ENCODE data around the gene RBKS. TPM values are rescaled to one million over a fixed set of nuclear protein-coding genes. Genes with fewer than 3 reads are reported as not detected.
"Not testable (repeated sequence)": the region's sequence is repeated elsewhere in the genome, so short reads cannot be mapped to it uniquely, and the experiment has no call there.

The RBKS gene
- total RNA-seq, 1 donor from 2014 or later = 2.0 TPM

- DNase-seq (ENCODE audit: low spot score) = no peak
- Mint-ChIP-seq H3K27me3 (ENCODE audit: unreplicated experiment) (peaks cover 2% of the 10 kb centered on the region), H3K4me3 (ENCODE audit: unreplicated experiment) (no peak overlapping the region), H3K4me1 (ENCODE audit: unreplicated experiment) (peaks cover 16% of the 10 kb centered on the region), H3K9me3 (ENCODE audit: unreplicated experiment) (no peaks in the 10 kb centered on the region), H3K36me3 (ENCODE audit: low read depth, unreplicated experiment) (no peaks in the 10 kb centered on the region), H3K27ac (ENCODE audit: unreplicated experiment) (no peak overlapping the region)
- TF ChIP-seq, protein P1, sequence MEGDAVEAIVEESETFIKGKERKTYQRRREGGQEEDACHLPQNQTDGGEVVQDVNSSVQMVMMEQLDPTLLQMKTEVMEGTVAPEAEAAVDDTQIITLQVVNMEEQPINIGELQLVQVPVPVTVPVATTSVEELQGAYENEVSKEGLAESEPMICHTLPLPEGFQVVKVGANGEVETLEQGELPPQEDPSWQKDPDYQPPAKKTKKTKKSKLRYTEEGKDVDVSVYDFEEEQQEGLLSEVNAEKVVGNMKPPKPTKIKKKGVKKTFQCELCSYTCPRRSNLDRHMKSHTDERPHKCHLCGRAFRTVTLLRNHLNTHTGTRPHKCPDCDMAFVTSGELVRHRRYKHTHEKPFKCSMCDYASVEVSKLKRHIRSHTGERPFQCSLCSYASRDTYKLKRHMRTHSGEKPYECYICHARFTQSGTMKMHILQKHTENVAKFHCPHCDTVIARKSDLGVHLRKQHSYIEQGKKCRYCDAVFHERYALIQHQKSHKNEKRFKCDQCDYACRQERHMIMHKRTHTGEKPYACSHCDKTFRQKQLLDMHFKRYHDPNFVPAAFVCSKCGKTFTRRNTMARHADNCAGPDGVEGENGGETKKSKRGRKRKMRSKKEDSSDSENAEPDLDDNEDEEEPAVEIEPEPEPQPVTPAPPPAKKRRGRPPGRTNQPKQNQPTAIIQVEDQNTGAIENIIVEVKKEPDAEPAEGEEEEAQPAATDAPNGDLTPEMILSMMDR (IDR thresholded peaks at IDR 0.05; ENCODE audit: unreplicated experiment) = no peak
Observed at GRCh38 chr2:27886322-27886721, 3.9 kb downstream of the RBKS start.

- peaks cover 2% of the 10 kb centered on the region for H3K27me3 Mint-ChIP-seq (ENCODE audit: unreplicated experiment)
- no peaks in the 10 kb centered on the region for H3K36me3 Mint-ChIP-seq (ENCODE audit: low read depth, unreplicated experiment)
- no peak overlapping the region for H3K27ac Mint-ChIP-seq (ENCODE audit: unreplicated experiment)
- H3K4me1 Mint-ChIP-seq (ENCODE audit: unreplicated experiment) = peaks cover 10% of the 10 kb centered on the region
- TF ChIP-seq, protein P1 (IDR thresholded peaks at IDR 0.05; ENCODE audit: unreplicated experiment) = no peak
- DNase-seq (ENCODE audit: low spot score) = no peak
- H3K4me3 Mint-ChIP-seq (ENCODE audit: unreplicated experiment) = no peak overlapping the region
- no peaks in the 10 kb centered on the region for H3K9me3 Mint-ChIP-seq (ENCODE audit: unreplicated experiment)
Observed at GRCh38 chr2:27885661-27886060, 4.5 kb downstream of the RBKS start.

GRCh38 chr2:27885234-27885633 is 5.0 kb downstream of the RBKS start:
- Mint-ChIP-seq H3K4me3 (ENCODE audit: unreplicated experiment) (no peak overlapping the region), H3K27me3 (ENCODE audit: unreplicated experiment) (peaks cover 2% of the 10 kb centered on the region), H3K36me3 (ENCODE audit: low read depth, unreplicated experiment) (no peaks in the 10 kb centered on the region), H3K4me1 (ENCODE audit: unreplicated experiment) (peaks cover 9% of the 10 kb centered on the region), H3K9me3 (ENCODE audit: unreplicated experiment) (no peaks in the 10 kb centered on the region), H3K27ac (ENCODE audit: unreplicated experiment) (no peak overlapping the region)
- TF ChIP-seq, protein P1 (IDR thresholded peaks at IDR 0.05; ENCODE audit: unreplicated experiment) = no peak
- DNase-seq (ENCODE audit: low spot score) = no peak

- no peaks in the 10 kb centered on the region for H3K36me3 Mint-ChIP-seq (ENCODE audit: low read depth, unreplicated experiment)
- H3K4me3 Mint-ChIP-seq (ENCODE audit: unreplicated experiment) = no peak overlapping the region
- no peaks in the 10 kb centered on the region for H3K9me3 Mint-ChIP-seq (ENCODE audit: unreplicated experiment)
- peaks cover under 1% of the 10 kb centered on the region for H3K27me3 Mint-ChIP-seq (ENCODE audit: unreplicated experiment)
- no peak overlapping the region for H3K27ac Mint-ChIP-seq (ENCODE audit: unreplicated experiment)
- no peak for DNase-seq (ENCODE audit: low spot score)
- peaks cover 2% of the 10 kb centered on the region for H3K4me1 Mint-ChIP-seq (ENCODE audit: unreplicated experiment)
- TF ChIP-seq, protein P1 (IDR thresholded peaks at IDR 0.05; ENCODE audit: unreplicated experiment) = no peak
Observed at GRCh38 chr2:27884601-27885000, 5.6 kb downstream of the RBKS start.

GRCh38 chr2:27882584-27882922 is 7.6 kb downstream of the RBKS start:
- not testable (repeated sequence) for H3K9me3 Mint-ChIP-seq (ENCODE audit: unreplicated experiment); H3K27me3 Mint-ChIP-seq (ENCODE audit: unreplicated experiment); H3K4me1 Mint-ChIP-seq (ENCODE audit: unreplicated experiment); H3K36me3 Mint-ChIP-seq (ENCODE audit: low read depth, unreplicated experiment); H3K27ac Mint-ChIP-seq (ENCODE audit: unreplicated experiment); DNase-seq (ENCODE audit: low spot score); H3K4me3 Mint-ChIP-seq (ENCODE audit: unreplicated experiment)

DNA sequence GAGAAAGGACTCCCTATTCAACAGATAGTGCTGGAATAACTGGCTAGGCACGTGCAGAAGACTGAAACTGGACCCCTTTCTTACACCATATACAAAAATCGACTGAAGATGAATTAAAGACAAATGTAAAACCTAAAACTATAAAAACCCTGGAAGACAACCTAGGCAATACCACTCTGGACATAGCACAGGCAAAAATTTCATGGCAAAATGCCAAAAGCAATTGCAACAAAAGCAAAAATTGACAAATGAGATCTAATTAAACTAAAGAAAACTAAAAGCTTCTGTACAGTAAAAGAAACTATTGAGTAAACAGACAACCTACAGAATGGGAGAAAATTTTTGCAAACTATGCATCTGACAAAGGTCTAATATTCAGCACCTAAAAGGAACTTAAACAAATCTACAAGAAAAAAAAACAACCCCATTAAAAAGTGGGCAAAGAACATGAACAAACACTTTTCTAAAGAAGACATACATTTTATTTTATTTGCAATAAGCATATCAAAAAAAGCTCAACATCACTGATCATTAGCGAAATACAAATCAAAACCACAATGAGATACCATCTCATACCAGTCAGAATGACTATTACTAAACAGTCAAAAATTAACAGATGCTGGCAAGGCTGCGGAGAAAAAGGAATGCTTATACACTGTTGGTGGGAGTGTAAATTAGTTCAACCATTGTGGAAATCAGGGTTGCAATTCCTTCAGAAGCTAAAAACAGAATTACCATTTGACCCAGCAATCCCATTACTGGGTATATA is 8.2 kb downstream of the RBKS start:
- not testable (repeated sequence) for H3K4me1 Mint-ChIP-seq (ENCODE audit: unreplicated experiment); H3K4me3 Mint-ChIP-seq (ENCODE audit: unreplicated experiment); H3K27ac Mint-ChIP-seq (ENCODE audit: unreplicated experiment); H3K27me3 Mint-ChIP-seq (ENCODE audit: unreplicated experiment); H3K9me3 Mint-ChIP-seq (ENCODE audit: unreplicated experiment); H3K36me3 Mint-ChIP-seq (ENCODE audit: low read depth, unreplicated experiment); DNase-seq (ENCODE audit: low spot score)
